ENCODE results near the gene NCAPH2.

Gene NCAPH2

GRCh38 chr22:50573491-50574382 is 65.7 kb downstream of the NCAPH2 start:
- no peak for DNase-seq (ENCODE audit: low read depth)

GRCh38 chr22:50574383-50574755 is 66.3 kb downstream of the NCAPH2 start:
- DNase-seq (ENCODE audit: low read depth) = no peak
